Natural killer cell (primary cell): Measurements from ENCODE around the gene AURKAIP1. TPM values are rescaled to one million over a fixed set of nuclear protein-coding genes. Genes with fewer than 3 reads are reported as not detected.

Experiments used
- ATAC-seq, 3 donors: fragments of 150-1000 bp in 2 of 3; fragments of 200-7000 bp in 1 of 3; cut with Tn5 transposase; 1 replicate in 1 of 3; 2 replicates in 2 of 3; pipeline ENCODE4 v1.10.0; 2021; ENCODE audit warnings: mild to moderate bottlenecking in 2 of 3, moderate library complexity in 2 of 3
- DNase-seq, 2 donors: peaks; one replicate each; pipeline versions ENCODE4 v3.0.0 to v3.0.0-alpha.2; 2013 to 2021; ENCODE audit warnings: mixed read lengths in 1 of 2
- H3K27ac ChIP-seq: one replicate; pipeline ENCODE4 v1.5.1; 2013; ENCODE audit warnings: mild to moderate bottlenecking, low read length
- H3K27me3 ChIP-seq: one replicate; pipeline ENCODE4 v1.6.1; 2013; ENCODE audit warnings: low read length; ENCODE audit not compliant: control insufficient read depth, insufficient read depth
- H3K36me3 ChIP-seq: one replicate; pipeline ENCODE4 v1.6.1; 2013; ENCODE audit warnings: low read length; ENCODE audit not compliant: control insufficient read depth, insufficient read depth
- H3K4me1 ChIP-seq: one replicate; pipeline ENCODE4 v1.6.1; 2013; ENCODE audit warnings: low read length; ENCODE audit not compliant: control insufficient read depth, insufficient read depth
- H3K4me3 ChIP-seq: one replicate; pipeline ENCODE4 v1.5.1; 2013; ENCODE audit warnings: low read length
- H3K9me3 ChIP-seq: one replicate; pipeline ENCODE4 v1.6.1; 2013; ENCODE audit warnings: low read length; ENCODE audit not compliant: control insufficient read depth, insufficient read depth
- H3K27ac Mint-ChIP-seq, 2 donors: one replicate each; pipeline ENCODE4 v1.8.0; 2022; ENCODE audit warnings: mild to moderate bottlenecking in 2 of 2, mixed read lengths in 2 of 2, moderate library complexity in 1 of 2
- H3K27me3 Mint-ChIP-seq, 2 donors: one replicate each; pipeline ENCODE4 v1.8.0; 2022; ENCODE audit warnings: low read depth in 2 of 2, mixed read lengths in 2 of 2
- H3K36me3 Mint-ChIP-seq: one replicate; pipeline ENCODE4 v1.8.0; 2022; ENCODE audit warnings: mixed read lengths
- H3K4me1 Mint-ChIP-seq, 2 donors: one replicate each; pipeline ENCODE4 v1.8.0; 2022; ENCODE audit warnings: mixed read lengths in 2 of 2
- H3K4me3 Mint-ChIP-seq: one replicate; pipeline ENCODE4 v1.8.0; 2022; ENCODE audit warnings: mild to moderate bottlenecking, moderate library complexity, mixed read lengths
- H3K9me3 Mint-ChIP-seq, 2 donors: one replicate each; pipeline ENCODE4 v1.8.0; 2022; ENCODE audit warnings: mixed read lengths in 2 of 2
- CTCF ChIP-seq: fragments of 200-600 bp; IDR thresholded peaks from one replicate; pipeline ENCODE4 v1.8.0; 2022; ENCODE audit warnings: antibody characterized with exemption
- WGBS: methylation state at CpG from one replicate; pipeline ENCODE4 v1.1.7; 2013; ENCODE audit warnings: missing lambda C conversion rate; ENCODE audit not compliant: insufficient coverage; 5-methylcytosine and 5-hydroxymethylcytosine counted together
- intact Hi-C: fragments of 100-400 bp; cut with micrococcal nuclease; formaldehyde crosslinking; loops from one replicate; pipeline ENCODE4 v1.14.2; 2022
- total RNA-seq, 4 donors: library from RNA; stranded (reverse); fragments of 120-200 nt in 1 of 4; gene quantifications; one replicate each; pipeline versions ENCODE4 v1.2.3 to v1.2.4, GENCODE V29; 2013 to 2022

The AURKAIP1 gene
- total RNA-seq, 3 donors from 2014 or later (not counting 1 experiment from before 2014, with no cell fraction given), result 60.0 to 76.3 (median 64.6) TPM

GRCh38 chr1:1346501-1346890 is 28.5 kb downstream of the AURKAIP1 start:
- DNase-seq (no peak), ATAC-seq (no peak)
- WGBS, result 97% methylated on average over 10 of the region's 10 CpGs
- H3K27ac Mint-ChIP-seq, result peak overlapping the region in 1 of 2 donors; percentile 38
- no peak for TF ChIP-seq CTCF
- H3K36me3 Mint-ChIP-seq, result no peaks in the 10 kb centered on the region
- H3K9me3 Mint-ChIP-seq, result no peaks in the 10 kb centered on the region
- no peaks in the 10 kb centered on the region for H3K27me3 Mint-ChIP-seq
- no peaks in the 10 kb centered on the region for H3K27me3 ChIP-seq
- H3K4me3 Mint-ChIP-seq, result no peak overlapping the region
- no peak overlapping the region for H3K27ac ChIP-seq
- H3K4me1 Mint-ChIP-seq, result peaks cover 0 to 26% of the 10 kb centered on the region in 2 donors
- H3K9me3 ChIP-seq, result no peaks in the 10 kb centered on the region
- intact Hi-C loops, result no loop called here
- no peak overlapping the region for H3K4me3 ChIP-seq
- peaks cover 14% of the 10 kb centered on the region for H3K4me1 ChIP-seq
- H3K36me3 ChIP-seq, result no peaks in the 10 kb centered on the region

GRCh38 chr1:1345860-1346500 is 29.0 kb downstream of the AURKAIP1 start:
- Histone ChIP-seq H3K9me3 (no peaks in the 10 kb centered on the region), H3K4me3 (no peak overlapping the region), H3K27ac (no peak overlapping the region), H3K4me1 (peaks cover 11% of the 10 kb centered on the region), H3K27me3 (no peaks in the 10 kb centered on the region), H3K36me3 (no peaks in the 10 kb centered on the region)
- WGBS, result 96% methylated on average over 12 of the region's 12 CpGs
- H3K9me3 Mint-ChIP-seq, result no peaks in the 10 kb centered on the region
- ATAC-seq (no peak), DNase-seq (no peak)
- no peak for TF ChIP-seq CTCF
- H3K4me1 Mint-ChIP-seq, result peaks cover 0 to 26% of the 10 kb centered on the region in 2 donors
- intact Hi-C loops, result no loop called here
- H3K27me3 Mint-ChIP-seq, result no peaks in the 10 kb centered on the region
- H3K27ac Mint-ChIP-seq, result no peak overlapping the region
- H3K36me3 Mint-ChIP-seq, result no peaks in the 10 kb centered on the region
- no peak overlapping the region for H3K4me3 Mint-ChIP-seq

- Histone ChIP-seq H3K36me3 (no peaks in the 10 kb centered on the region), H3K4me1 (peaks cover 11% of the 10 kb centered on the region), H3K27me3 (no peaks in the 10 kb centered on the region), H3K9me3 (no peaks in the 10 kb centered on the region), H3K27ac (no peak overlapping the region), H3K4me3 (no peak overlapping the region)
- Mint-ChIP-seq H3K27ac (no peak overlapping the region), H3K36me3 (no peaks in the 10 kb centered on the region), H3K9me3 (no peaks in the 10 kb centered on the region), H3K27me3 (no peaks in the 10 kb centered on the region), H3K4me3 (no peak overlapping the region), H3K4me1 (peaks cover 0 to 26% of the 10 kb centered on the region in 2 donors)
- WGBS, result 94% methylated on average over 16 of the region's 16 CpGs
- no peak for DNase-seq
- ATAC-seq, result no peak
- intact Hi-C loops, result no loop called here
- TF ChIP-seq CTCF, result no peak
These were observed 29.6 kb downstream of the AURKAIP1 start for GRCh38 chr1:1345384-1345783.
